IMR-90 (cell line): ENCODE results near the gene TREML2. TPM values are rescaled to one million over a fixed set of nuclear protein-coding genes. Genes with fewer than 3 reads are reported as not detected.

ENCODE experiments used
- ATAC-seq: fragments of 200-7000 bp; cut with Tn5 transposase; 2 replicates; pipeline ENCODE4 v1.9.1; 2020; ENCODE audit warnings: low read depth, mild to moderate bottlenecking, moderate library complexity
- BruUV-seq: library from RNA; stranded (reverse); fragments of 400-500 nt; replicated peaks from 2 replicates; lab custom pipeline; 2021; lab: Mats Ljungman, UMichigan
- CTCF ChIA-PET: fragments of 300-600 bp; formaldehyde crosslinking; extraction: SDS; loops from one replicate; lab custom pipeline; 2021; ENCODE audit warnings: antibody characterized with exemption; lab: Yijun Ruan, JAX
- POLR2A ChIA-PET: fragments of 300-600 bp; sonication (Branson Sonifier 250); formaldehyde crosslinking; loops from one replicate; lab custom pipeline; 2022; ENCODE audit warnings: antibody characterized with exemption; ENCODE audit not compliant: unreplicated experiment; lab: Charles Lee
- DNase-seq: peaks from one replicate; pipeline ENCODE4 v3.0.0; 2013
- H2AFZ ChIP-seq: replicated peaks from 2 replicates; pipeline ENCODE3; 2013; ENCODE audit warnings: low read length, mild to moderate bottlenecking; ENCODE audit not compliant: poor library complexity
- H2AK5ac ChIP-seq: 2 replicates; pipeline ENCODE4 v1.6.1; 2013; ENCODE audit warnings: low read depth, low read length, inconsistent platforms
- H2AK9ac ChIP-seq: replicated peaks from 2 replicates; pipeline ENCODE3; 2013; ENCODE audit warnings: mild to moderate bottlenecking, low read depth, low read length, moderate library complexity; ENCODE audit not compliant: poor library complexity
- H2BK120ac ChIP-seq: 2 replicates; pipeline ENCODE4 v1.6.1; 2013; ENCODE audit warnings: low read depth, low read length, inconsistent platforms
- H2BK15ac ChIP-seq: 3 replicates; pipeline ENCODE4 v1.6.1; 2013; ENCODE audit warnings: low read depth, low read length, inconsistent platforms
- H2BK20ac ChIP-seq: 2 replicates; pipeline ENCODE4 v1.6.1; 2013; ENCODE audit warnings: low read depth, mild to moderate bottlenecking, inconsistent platforms, low read length, moderate library complexity
- H2BK5ac ChIP-seq: 2 replicates; pipeline ENCODE4 v1.6.1; 2013; ENCODE audit warnings: mild to moderate bottlenecking, low read depth, low read length, inconsistent platforms; ENCODE audit not compliant: poor library complexity, severe bottlenecking
- H3K14ac ChIP-seq: replicated peaks from 2 replicates; pipeline ENCODE4 v1.6.1; 2013; ENCODE audit warnings: low read depth, low read length, inconsistent platforms
- H3K18ac ChIP-seq: 2 replicates; pipeline ENCODE4 v1.6.1; 2013; ENCODE audit warnings: low read depth, low read length, control low read depth
- H3K23ac ChIP-seq: 2 replicates; pipeline ENCODE4 v1.6.1; 2013; ENCODE audit warnings: low read depth, low read length, inconsistent platforms
- H3K27ac ChIP-seq: 2 replicates; pipeline ENCODE4 v1.5.1; 2013; ENCODE audit warnings: mild to moderate bottlenecking, control low read depth, low read length; ENCODE audit not compliant: insufficient read depth
- H3K27me3 ChIP-seq: 2 replicates; pipeline ENCODE4 v1.6.1; 2013; ENCODE audit warnings: low read length; ENCODE audit not compliant: control insufficient read depth, insufficient read depth
- H3K36me3 ChIP-seq: 2 replicates; pipeline ENCODE4 v1.6.1; 2013; ENCODE audit warnings: low read length, mixed read lengths; ENCODE audit not compliant: control insufficient read depth, insufficient read depth
- H3K4ac ChIP-seq: 2 replicates; pipeline ENCODE4 v1.6.1; 2013; ENCODE audit warnings: low read depth, low read length, inconsistent platforms
- H3K4me1 ChIP-seq: 2 replicates; pipeline ENCODE4 v1.6.1; 2013; ENCODE audit warnings: low read length, mixed read lengths; ENCODE audit not compliant: control insufficient read depth, insufficient read depth
- H3K4me2 ChIP-seq: 2 replicates; pipeline ENCODE4 v1.6.1; 2013; ENCODE audit warnings: low read depth, mild to moderate bottlenecking, control low read depth, low read length, moderate library complexity
- H3K4me3 ChIP-seq: 2 replicates; pipeline ENCODE4 v1.5.1; 2013; ENCODE audit warnings: low read depth, mild to moderate bottlenecking, control low read depth, low read length, moderate library complexity; ENCODE audit not compliant: insufficient read depth
- H3K56ac ChIP-seq: 2 replicates; pipeline ENCODE4 v1.6.1; 2013; ENCODE audit warnings: low read length, inconsistent platforms; ENCODE audit not compliant: insufficient read depth; ENCODE audit errors: extremely low read depth
- H3K79me1 ChIP-seq, 2 experiments: 2 replicates each; pipeline ENCODE4 v1.6.1; 2013; ENCODE audit warnings: low read length in 2 of 2, inconsistent platforms in 1 of 2, low read depth in 1 of 2
- H3K9ac ChIP-seq: 2 replicates; pipeline ENCODE4 v1.6.1; 2013; ENCODE audit warnings: low read depth, low read length, control low read depth
- H3K9me1 ChIP-seq: 2 replicates; pipeline ENCODE4 v1.6.1; 2013; ENCODE audit warnings: low read length, inconsistent platforms; ENCODE audit not compliant: insufficient read depth
- H3K9me3 ChIP-seq: 2 replicates; pipeline ENCODE4 v1.6.1; 2013; ENCODE audit warnings: low read length; ENCODE audit not compliant: control insufficient read depth, insufficient read depth
- H4K20me1 ChIP-seq: 2 replicates; pipeline ENCODE4 v1.6.1; 2013; ENCODE audit warnings: low read length, inconsistent platforms; ENCODE audit not compliant: insufficient read depth
- H4K5ac ChIP-seq: 2 replicates; pipeline ENCODE4 v1.6.1; 2013; ENCODE audit warnings: mild to moderate bottlenecking, low read depth, low read length, control low read depth
- H4K8ac ChIP-seq, 2 experiments: 2 replicates each; pipeline ENCODE4 v1.6.1; 2013; ENCODE audit warnings: low read depth in 2 of 2, low read length in 2 of 2, control low read depth in 1 of 2, inconsistent platforms in 1 of 2
- H4K91ac ChIP-seq: 2 replicates; pipeline ENCODE4 v1.6.1; 2013; ENCODE audit warnings: low read depth, low read length, inconsistent platforms; ENCODE audit not compliant: insufficient read depth
- RFX5 ChIP-seq: IDR thresholded peaks from 2 replicates; pipeline ENCODE4 v1.8.0; 2012; ENCODE audit warnings: low read depth, mild to moderate bottlenecking, low read length, moderate library complexity
- WGBS, 2 experiments: methylation state at CpG; one replicate each; pipeline versions ENCODE4 v1.1.5 to v1.1.7; 2013; ENCODE audit warnings: missing lambda C conversion rate in 2 of 2; ENCODE audit not compliant: insufficient read length in 1 of 2; ENCODE audit errors: extremely low coverage in 2 of 2; 5-methylcytosine and 5-hydroxymethylcytosine counted together
- dilution Hi-C: fragments of 300-500 bp; cut with HindIII; formaldehyde crosslinking; loops from one replicate; pipeline ENCODE4 v1.14.3; 2018; ENCODE audit warnings: low sequenced_read_pairs; ENCODE audit not compliant: unreplicated experiment
- in situ Hi-C: fragments of 300-500 bp; cut with MboI; formaldehyde crosslinking; loops from 3 replicates; pipeline ENCODE4 v1.14.3; 2019; ENCODE audit warnings: low sequenced_read_pairs, inconsistent platforms, mixed read lengths
- intact Hi-C: fragments of 100-400 bp; cut with micrococcal nuclease; formaldehyde crosslinking; loops from 2 replicates; pipeline ENCODE4 v1.10.0; 2022
- polyA plus RNA-seq, 3 experiments: library from polyadenylated mRNA; depleted of rRNA; stranded (reverse); fragments of >200 nt; gene quantifications; 2 replicates each; pipeline ENCODE4 v1.2.3, GENCODE V29; 2012; ENCODE audit warnings: low replicate concordance in 1 of 3
- total RNA-seq: library from RNA; depleted of rRNA; stranded (reverse); fragments of >200 nt; gene quantifications from 2 replicates; pipeline ENCODE4 v1.2.3, GENCODE V29; 2012
- TF ChIP-seq, protein P1 (sequence below): conservative IDR thresholded peaks from 2 replicates; pipeline ENCODE4 v1.5.1; 2012; ENCODE audit warnings: mild to moderate bottlenecking, low read depth, low read length, improper control_type of control experiment

Gene TREML2
- total and polyA plus RNA-seq, 2 of the 4 experiments (the other 2 are of a cell fraction), result not detected

DNA sequence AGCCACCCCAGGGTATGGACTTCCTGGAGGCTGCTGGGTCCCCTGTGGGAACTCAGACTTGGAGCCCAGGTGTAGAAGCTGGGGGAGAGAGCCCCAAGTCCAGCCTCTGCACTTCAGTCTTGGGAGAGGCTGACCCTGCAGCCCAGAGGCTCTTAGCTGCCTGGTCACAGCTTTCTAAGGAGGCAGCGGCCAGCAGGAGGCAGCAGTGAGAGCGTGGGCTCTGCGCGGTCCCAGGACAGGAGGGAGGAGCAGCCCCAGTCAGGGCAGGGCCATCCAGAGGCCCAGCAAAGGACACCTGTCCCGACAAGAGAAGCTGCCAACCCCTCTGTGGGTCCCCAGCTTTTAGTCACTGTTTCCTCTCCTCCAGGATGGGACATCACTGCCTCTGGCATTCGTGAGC, 9.4 kb downstream of the TREML2 start:
- no peak overlapping the region for H4K91ac ChIP-seq
- in situ Hi-C loops, result no loop called here
- H2BK20ac ChIP-seq, result no peak overlapping the region
- H2AFZ ChIP-seq, result no peak overlapping the region
- H3K4ac ChIP-seq, result no peak overlapping the region
- ChIA-PET POLR2A (no interaction called here), CTCF (no interaction called here)
- H3K27me3 ChIP-seq, result peaks cover 17% of the 10 kb centered on the region
- no peak overlapping the region for H3K9ac ChIP-seq
- no peak overlapping the region for H2BK15ac ChIP-seq
- no peaks in the 10 kb centered on the region for H3K79me1 ChIP-seq
- H2AK9ac ChIP-seq, result no peak overlapping the region
- no peaks in the 10 kb centered on the region for H3K36me3 ChIP-seq
- peak; percentile 75 for ATAC-seq
- no peak overlapping the region for H2AK5ac ChIP-seq
- H3K9me1 ChIP-seq, result no peaks in the 10 kb centered on the region
- TF ChIP-seq RFX5, result no peak
- TF ChIP-seq, protein P1, sequence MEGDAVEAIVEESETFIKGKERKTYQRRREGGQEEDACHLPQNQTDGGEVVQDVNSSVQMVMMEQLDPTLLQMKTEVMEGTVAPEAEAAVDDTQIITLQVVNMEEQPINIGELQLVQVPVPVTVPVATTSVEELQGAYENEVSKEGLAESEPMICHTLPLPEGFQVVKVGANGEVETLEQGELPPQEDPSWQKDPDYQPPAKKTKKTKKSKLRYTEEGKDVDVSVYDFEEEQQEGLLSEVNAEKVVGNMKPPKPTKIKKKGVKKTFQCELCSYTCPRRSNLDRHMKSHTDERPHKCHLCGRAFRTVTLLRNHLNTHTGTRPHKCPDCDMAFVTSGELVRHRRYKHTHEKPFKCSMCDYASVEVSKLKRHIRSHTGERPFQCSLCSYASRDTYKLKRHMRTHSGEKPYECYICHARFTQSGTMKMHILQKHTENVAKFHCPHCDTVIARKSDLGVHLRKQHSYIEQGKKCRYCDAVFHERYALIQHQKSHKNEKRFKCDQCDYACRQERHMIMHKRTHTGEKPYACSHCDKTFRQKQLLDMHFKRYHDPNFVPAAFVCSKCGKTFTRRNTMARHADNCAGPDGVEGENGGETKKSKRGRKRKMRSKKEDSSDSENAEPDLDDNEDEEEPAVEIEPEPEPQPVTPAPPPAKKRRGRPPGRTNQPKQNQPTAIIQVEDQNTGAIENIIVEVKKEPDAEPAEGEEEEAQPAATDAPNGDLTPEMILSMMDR, result peak; percentile 31; the same call in 1 of the 2 replicates
- WGBS, 2 experiments, result 7% methylated on average over 3 of the region's 6 CpGs; no CpG with 5 or more reads in 1 of the 2 experiments
- H2BK5ac ChIP-seq, result no peak overlapping the region
- H3K23ac ChIP-seq, result no peak overlapping the region
- H2BK120ac ChIP-seq, result no peak overlapping the region
- peaks cover 3% of the 10 kb centered on the region for H3K9me3 ChIP-seq
- H3K14ac ChIP-seq, result no peak overlapping the region
- no peak for DNase-seq
- dilution Hi-C loops, result no loop called here
- intact Hi-C loops, result no loop called here
- H4K20me1 ChIP-seq, result no peaks in the 10 kb centered on the region
- no peak overlapping the region for H3K27ac ChIP-seq
- BruUV-seq, result no TSS peak
- H3K56ac ChIP-seq, result no peak overlapping the region
- no peak overlapping the region for H3K18ac ChIP-seq
- H4K5ac ChIP-seq, result no peak overlapping the region
- H3K4me1 ChIP-seq, result no peaks in the 10 kb centered on the region
- H3K4me3 ChIP-seq, result no peak overlapping the region
- H4K8ac ChIP-seq, result no peak overlapping the region
- no peak overlapping the region for H3K4me2 ChIP-seq
